ENCODE data around the gene OXER1. TPM values are rescaled to one million over a fixed set of nuclear protein-coding genes. Genes with fewer than 3 reads are reported as not detected.

OXER1 gene
- total and polyA plus RNA-seq, 9 of the 15 experiments (the other 6 are each of a cell fraction or from before 2014, with no cell fraction given), result not detected

GRCh38 chr2:42770288-42771131 is 6.6 kb upstream of the OXER1 start (continued):
- TF ChIP-seq ZBTB40 (IDR thresholded peaks at IDR 0.05) (no peak), ZBTB40 (CRISPR knock-in tag; IDR thresholded peaks at IDR 0.05) (no peak), EHMT2 (IDR thresholded peaks at IDR 0.05) (no peak), RBM25 (IDR thresholded peaks at IDR 0.05; ENCODE audit: low read depth, low read length, severe bottlenecking) (no peak), ZNF639 (CRISPR knock-in tag; conservative IDR thresholded peaks at IDR 0.05 in 1 of 2, IDR thresholded peaks at IDR 0.05 in 1 of 2) (no peak), PHB (CRISPR knock-in tag; IDR thresholded peaks at IDR 0.05) (no peak), E2F4 (CRISPR knock-in tag; IDR thresholded peaks at IDR 0.05; ENCODE audit: low read depth) (no peak), ARHGAP35 (IDR thresholded peaks at IDR 0.05; ENCODE audit: partially characterized antibody) (no peak), ZNF655 (CRISPR knock-in tag; IDR thresholded peaks at IDR 0.05) (no peak), FOXJ3 (CRISPR knock-in tag; IDR thresholded peaks at IDR 0.05) (no peak)
